Measurements from ENCODE around the gene PYCR2. TPM values are rescaled to one million over a fixed set of nuclear protein-coding genes. Genes with fewer than 3 reads are reported as not detected.

The PYCR2 gene
- total RNA-seq, 1 experiment from 2014 or later = 57.7 TPM

GRCh38 chr1:225953315-225953714 lies 29.3 kb upstream of the PYCR2 start:
- DNase-seq (peak; percentile 42), ATAC-seq (no peak)
- Histone ChIP-seq H4K20me1 (ENCODE audit: low read length) (no peaks in the 10 kb centered on the region), H3K9ac (ENCODE audit: low read length) (no peak overlapping the region), H3K4me3 (ENCODE audit: low read length) (no peak overlapping the region), H3F3A (ENCODE audit: low read length, unreplicated experiment) (no peaks in the 10 kb centered on the region), H3K36me3 (ENCODE audit: low read depth, low read length) (no peaks in the 10 kb centered on the region), H3K9me2 (replicated peaks; ENCODE audit: low read length) (no peaks in the 10 kb centered on the region), H3K4me1 (ENCODE audit: insufficient read depth, low read length) (no peaks in the 10 kb centered on the region), H3K27ac (ENCODE audit: low read length) (no peak overlapping the region), H2AFZ (ENCODE audit: low read length) (no peak overlapping the region), H3K9me3 (ENCODE audit: low read length) (no peaks in the 10 kb centered on the region), H3K4me2 (ENCODE audit: low read length) (no peak overlapping the region), H3K79me2 (ENCODE audit: low read length) (no peaks in the 10 kb centered on the region), H3K27me3 (ENCODE audit: low read length) (peaks cover 6% of the 10 kb centered on the region; the same call in 1 of the 2 replicates)
- ChIA-PET POLR2A (ENCODE audit: unreplicated experiment) (no interaction called here), CTCF (no interaction called here)
- BruUV-seq (replicated peaks) = no TSS peak
- intact Hi-C loops (cut with micrococcal nuclease) = no loop called here
- TF ChIP-seq, protein P1, sequence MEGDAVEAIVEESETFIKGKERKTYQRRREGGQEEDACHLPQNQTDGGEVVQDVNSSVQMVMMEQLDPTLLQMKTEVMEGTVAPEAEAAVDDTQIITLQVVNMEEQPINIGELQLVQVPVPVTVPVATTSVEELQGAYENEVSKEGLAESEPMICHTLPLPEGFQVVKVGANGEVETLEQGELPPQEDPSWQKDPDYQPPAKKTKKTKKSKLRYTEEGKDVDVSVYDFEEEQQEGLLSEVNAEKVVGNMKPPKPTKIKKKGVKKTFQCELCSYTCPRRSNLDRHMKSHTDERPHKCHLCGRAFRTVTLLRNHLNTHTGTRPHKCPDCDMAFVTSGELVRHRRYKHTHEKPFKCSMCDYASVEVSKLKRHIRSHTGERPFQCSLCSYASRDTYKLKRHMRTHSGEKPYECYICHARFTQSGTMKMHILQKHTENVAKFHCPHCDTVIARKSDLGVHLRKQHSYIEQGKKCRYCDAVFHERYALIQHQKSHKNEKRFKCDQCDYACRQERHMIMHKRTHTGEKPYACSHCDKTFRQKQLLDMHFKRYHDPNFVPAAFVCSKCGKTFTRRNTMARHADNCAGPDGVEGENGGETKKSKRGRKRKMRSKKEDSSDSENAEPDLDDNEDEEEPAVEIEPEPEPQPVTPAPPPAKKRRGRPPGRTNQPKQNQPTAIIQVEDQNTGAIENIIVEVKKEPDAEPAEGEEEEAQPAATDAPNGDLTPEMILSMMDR (conservative IDR thresholded peaks at IDR 0.05; ENCODE audit: low read depth, low read length) = no peak
- no peak for TF ChIP-seq EZH2phosphoT487 (IDR thresholded peaks at IDR 0.05; ENCODE audit: borderline replicate concordance, low read length)
- TF ChIP-seq EZH2 (IDR thresholded peaks at IDR 0.05; ENCODE audit: low read length, unreplicated experiment) = no peak

DNA sequence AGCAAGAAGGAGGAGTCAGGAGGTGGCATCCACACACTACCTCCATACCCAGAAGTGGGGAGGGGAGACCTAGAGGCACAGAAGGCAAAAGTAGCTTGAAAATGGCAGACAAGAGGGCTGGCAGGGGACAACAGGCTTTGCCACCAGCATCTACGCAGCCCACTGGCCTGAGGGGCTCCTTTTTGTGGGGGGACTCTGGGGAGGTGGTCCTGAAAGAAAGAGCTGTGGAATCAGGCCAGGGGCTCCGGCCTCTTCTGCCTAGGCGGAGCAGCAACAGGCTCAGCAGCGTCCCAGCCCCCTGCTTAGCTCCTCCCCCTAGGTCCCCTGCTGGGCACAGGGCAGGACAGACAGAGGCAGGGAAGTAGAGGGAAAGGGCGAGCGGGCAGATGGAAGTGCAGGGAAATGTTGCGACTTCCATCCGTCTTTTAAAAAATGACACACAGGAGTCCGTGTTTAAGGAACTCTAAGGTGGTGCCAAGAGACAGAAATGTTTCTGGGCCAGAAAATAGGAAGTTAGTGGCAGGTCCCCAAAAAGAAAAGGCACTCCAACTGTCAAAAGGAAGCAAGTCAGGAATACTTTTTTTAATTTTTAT lies 27.0 kb upstream of the PYCR2 start:
- no peak overlapping the region for H2AFZ ChIP-seq (ENCODE audit: low read length)
- no peak overlapping the region for H3K9ac ChIP-seq (ENCODE audit: low read length)
- no peaks in the 10 kb centered on the region for H3K9me2 ChIP-seq (replicated peaks; ENCODE audit: low read length)
- TF ChIP-seq, protein P1 (conservative IDR thresholded peaks at IDR 0.05; ENCODE audit: low read depth, low read length) = no peak
- TF ChIP-seq EZH2 (IDR thresholded peaks at IDR 0.05; ENCODE audit: low read length, unreplicated experiment) = no peak
- TF ChIP-seq EZH2phosphoT487 (IDR thresholded peaks at IDR 0.05; ENCODE audit: borderline replicate concordance, low read length) = no peak
- H3K79me2 ChIP-seq (ENCODE audit: low read length) = no peaks in the 10 kb centered on the region
- no peaks in the 10 kb centered on the region for H4K20me1 ChIP-seq (ENCODE audit: low read length)
- no TSS peak for BruUV-seq (replicated peaks)
- no peaks in the 10 kb centered on the region for H3K36me3 ChIP-seq (ENCODE audit: low read depth, low read length)
- intact Hi-C loops (cut with micrococcal nuclease) = no loop called here
- DNase-seq (no peak), ATAC-seq (no peak)
- CTCF ChIA-PET = no interaction called here
- H3K4me2 ChIP-seq (ENCODE audit: low read length) = no peak overlapping the region
- no peak overlapping the region for H3K27ac ChIP-seq (ENCODE audit: low read length)
- POLR2A ChIA-PET (ENCODE audit: unreplicated experiment) = no interaction called here
- H3F3A ChIP-seq (ENCODE audit: low read length, unreplicated experiment) = no peaks in the 10 kb centered on the region
- peaks cover 6% of the 10 kb centered on the region; the same call in 1 of the 2 replicates for H3K27me3 ChIP-seq (ENCODE audit: low read length)
- no peak overlapping the region for H3K4me3 ChIP-seq (ENCODE audit: low read length)
- H3K4me1 ChIP-seq (ENCODE audit: insufficient read depth, low read length) = no peaks in the 10 kb centered on the region
- no peaks in the 10 kb centered on the region for H3K9me3 ChIP-seq (ENCODE audit: low read length)

GRCh38 chr1:225949041-225949440 lies 25.0 kb upstream of the PYCR2 start:
- no peaks in the 10 kb centered on the region for H3F3A ChIP-seq (ENCODE audit: low read length, unreplicated experiment)
- H3K4me1 ChIP-seq (ENCODE audit: insufficient read depth, low read length) = no peaks in the 10 kb centered on the region
- no peaks in the 10 kb centered on the region for H3K9me2 ChIP-seq (replicated peaks; ENCODE audit: low read length)
- BruUV-seq (replicated peaks) = no TSS peak
- no peak overlapping the region for H3K27ac ChIP-seq (ENCODE audit: low read length)
- H3K4me3 ChIP-seq (ENCODE audit: low read length) = no peak overlapping the region
- H3K79me2 ChIP-seq (ENCODE audit: low read length) = no peaks in the 10 kb centered on the region
- DNase-seq = no peak
- ATAC-seq = no peak
- no peaks in the 10 kb centered on the region for H3K36me3 ChIP-seq (ENCODE audit: low read depth, low read length)
- POLR2A ChIA-PET (ENCODE audit: unreplicated experiment) = no interaction called here
- H3K9me3 ChIP-seq (ENCODE audit: low read length) = no peaks in the 10 kb centered on the region
- H3K9ac ChIP-seq (ENCODE audit: low read length) = no peak overlapping the region
- no peaks in the 10 kb centered on the region for H4K20me1 ChIP-seq (ENCODE audit: low read length)
- TF ChIP-seq EZH2phosphoT487 (IDR thresholded peaks at IDR 0.05; ENCODE audit: borderline replicate concordance, low read length) (no peak), EZH2 (IDR thresholded peaks at IDR 0.05; ENCODE audit: low read length, unreplicated experiment) (no peak)
- TF ChIP-seq, protein P1 (conservative IDR thresholded peaks at IDR 0.05; ENCODE audit: low read depth, low read length) = no peak
- no peak overlapping the region for H2AFZ ChIP-seq (ENCODE audit: low read length)
- intact Hi-C loops (cut with micrococcal nuclease) = no loop called here
- H3K4me2 ChIP-seq (ENCODE audit: low read length) = no peak overlapping the region
- H3K27me3 ChIP-seq (ENCODE audit: low read length) = peaks cover 6% of the 10 kb centered on the region; the same call in 1 of the 2 replicates
- CTCF ChIA-PET = no interaction called here

All from PC-3 (cell line).